GM18517 (cell line): ENCODE measurements around the gene MTERF2.
"Not testable (repeated sequence)": the region's sequence is repeated elsewhere in the genome, so short reads cannot be mapped to it uniquely, and the experiment has no call there.

ENCODE experiments used
- ATAC-seq: cut with Tn5 transposase; IDR thresholded peaks from one replicate; pipeline ENCODE4 v1.9.1; 2021; ENCODE audit warnings: mild to moderate bottlenecking, moderate library complexity; ENCODE audit not compliant: unreplicated experiment

Gene MTERF2, protein sequence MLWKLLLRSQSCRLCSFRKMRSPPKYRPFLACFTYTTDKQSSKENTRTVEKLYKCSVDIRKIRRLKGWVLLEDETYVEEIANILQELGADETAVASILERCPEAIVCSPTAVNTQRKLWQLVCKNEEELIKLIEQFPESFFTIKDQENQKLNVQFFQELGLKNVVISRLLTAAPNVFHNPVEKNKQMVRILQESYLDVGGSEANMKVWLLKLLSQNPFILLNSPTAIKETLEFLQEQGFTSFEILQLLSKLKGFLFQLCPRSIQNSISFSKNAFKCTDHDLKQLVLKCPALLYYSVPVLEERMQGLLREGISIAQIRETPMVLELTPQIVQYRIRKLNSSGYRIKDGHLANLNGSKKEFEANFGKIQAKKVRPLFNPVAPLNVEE

DNA sequence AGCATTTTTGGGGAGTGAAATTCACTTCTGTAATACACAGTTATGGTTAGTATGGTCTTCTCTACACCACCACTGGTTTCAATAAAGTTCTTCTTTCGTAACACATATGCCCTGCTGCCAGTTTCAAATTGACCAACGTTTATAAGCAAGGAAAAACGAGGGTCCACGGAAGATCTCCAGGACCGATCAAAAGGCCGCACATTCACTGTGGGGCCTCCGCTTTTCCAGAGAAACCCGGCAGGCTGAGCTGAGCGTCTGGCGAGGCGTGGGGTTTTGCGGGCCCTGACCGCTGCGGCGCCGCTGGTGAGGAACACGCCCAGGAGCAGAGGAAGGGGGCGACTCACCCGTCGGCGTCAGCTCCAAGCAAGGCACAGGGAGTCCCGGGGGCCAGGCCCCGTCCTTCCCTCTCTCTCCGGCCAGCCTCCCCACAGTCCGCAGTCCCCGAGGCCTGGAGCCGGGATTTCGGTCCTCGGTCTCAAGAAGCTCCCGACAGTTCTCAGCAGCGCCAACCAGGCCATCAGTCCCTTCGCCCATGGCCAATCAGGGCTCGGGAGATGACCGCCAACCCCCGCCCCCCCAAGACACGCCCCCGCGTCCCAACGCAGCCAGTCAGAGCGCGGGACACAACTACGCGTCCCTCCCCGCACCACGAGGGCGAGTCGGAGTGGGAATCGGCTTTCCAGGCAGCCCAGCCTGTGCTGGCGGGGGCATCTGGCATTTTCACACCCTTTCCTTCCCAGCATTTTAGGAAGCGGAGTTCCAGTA is at the start of gene MTERF2:
Gene MTERF2, minus strand, starts transcription at position 522 of the 765 bp plus-strand sequence. CDS start 8,432 bp downstream, outside the sequence.
- peak; percentile 88 for ATAC-seq

DNA sequence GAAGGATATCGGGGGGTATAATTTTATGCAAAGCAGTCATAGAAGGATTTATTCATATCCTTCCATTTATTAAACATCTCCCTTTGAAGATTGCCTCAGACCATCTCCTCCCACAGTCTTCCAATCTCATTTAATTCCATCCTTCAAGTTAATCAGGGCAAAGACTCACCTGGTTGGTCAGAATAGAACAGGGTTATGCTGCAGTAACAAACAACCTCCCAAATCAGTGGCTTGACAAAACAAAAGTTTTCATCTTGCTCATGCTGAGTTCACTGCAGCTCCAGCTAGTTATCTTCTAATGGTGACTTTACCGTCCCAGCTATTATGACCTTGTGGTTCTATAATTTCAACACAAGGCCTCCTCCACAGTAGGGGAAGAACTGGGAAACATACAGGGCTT is 48.8 kb upstream of the MTERF2 start:
- no peak for ATAC-seq

DNA sequence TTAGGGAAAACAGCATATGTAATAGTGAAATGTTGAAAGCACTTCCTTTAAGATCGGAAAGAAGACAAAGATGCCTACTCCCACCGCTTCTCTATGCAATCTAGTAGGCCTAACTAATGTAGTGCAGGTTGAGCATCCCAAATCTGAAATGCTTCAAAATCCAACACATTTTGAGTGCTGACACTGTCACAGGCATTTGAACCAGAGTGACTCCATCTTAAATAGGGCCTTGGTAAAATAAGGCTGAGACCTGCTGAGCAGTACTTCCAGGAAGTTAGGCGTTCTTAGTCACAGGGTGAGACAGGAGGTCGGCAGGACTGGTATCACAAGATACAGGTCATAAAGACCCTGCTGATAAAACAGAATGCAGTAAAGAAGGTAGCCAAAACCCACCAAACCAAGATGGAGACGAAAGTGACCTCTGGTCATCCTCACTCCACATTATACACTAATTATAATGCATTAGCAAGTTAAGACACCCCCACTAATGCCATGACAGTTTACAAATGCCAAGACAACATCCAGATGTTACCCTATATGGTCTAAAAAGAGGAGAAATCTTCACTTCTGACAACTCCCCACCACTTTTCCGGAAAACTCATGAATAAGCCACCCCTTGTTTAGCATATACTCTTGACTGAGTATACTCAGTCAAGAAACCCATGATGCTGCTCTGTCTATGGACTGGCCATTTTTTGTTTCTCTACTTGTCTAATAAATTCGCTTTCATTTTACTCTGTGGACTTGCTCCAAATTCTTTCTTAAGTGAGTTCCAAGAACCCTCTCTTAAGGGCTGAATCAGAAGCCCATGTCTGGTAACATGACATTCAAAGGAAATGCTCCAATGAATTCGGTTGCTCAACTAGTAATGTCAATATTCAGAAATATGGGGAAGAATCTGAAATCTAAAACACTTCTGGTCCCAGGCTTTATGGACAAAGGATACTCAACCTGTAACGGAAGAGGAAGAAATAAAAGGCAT is 47.1 kb upstream of the MTERF2 start:
- no peak for ATAC-seq

DNA sequence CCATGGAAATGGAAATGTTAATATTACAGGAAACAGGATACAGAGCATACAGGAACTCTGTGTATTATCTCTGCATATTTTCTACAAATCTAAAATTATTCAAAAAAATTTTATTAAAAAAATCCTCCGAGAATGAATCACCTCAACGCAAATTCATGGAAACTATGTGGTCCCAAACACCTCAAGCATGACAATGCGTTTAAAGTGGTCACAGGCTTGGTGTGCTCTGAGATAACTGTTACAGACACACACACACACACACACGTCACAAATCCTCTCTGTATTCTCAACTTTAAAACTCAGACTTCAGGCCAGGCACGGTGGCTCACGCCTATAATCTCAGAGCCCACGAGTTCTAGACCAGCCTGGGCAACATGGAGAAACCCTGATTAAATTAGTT is 45.3 kb upstream of the MTERF2 start:
- no peak for ATAC-seq

DNA sequence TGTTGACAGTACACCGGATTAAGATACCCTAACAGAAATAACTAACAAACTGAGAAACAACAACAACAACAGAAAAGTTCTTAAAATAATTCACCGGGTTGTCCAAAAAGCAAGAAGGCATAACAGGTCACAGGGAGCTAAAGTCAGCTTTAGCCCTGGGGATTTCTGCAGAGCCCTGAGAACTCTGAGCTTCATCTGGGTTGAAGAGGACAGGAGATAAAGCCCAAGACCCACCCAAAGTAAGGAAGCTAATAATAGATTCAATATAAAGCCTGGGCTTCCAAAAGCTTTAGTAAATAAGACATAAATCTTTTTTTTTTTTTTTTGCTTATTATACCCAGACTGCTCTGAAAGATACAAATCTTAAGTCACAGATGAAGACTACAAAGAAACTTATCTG is 44.1 kb upstream of the MTERF2 start:
- ATAC-seq: no peak

DNA sequence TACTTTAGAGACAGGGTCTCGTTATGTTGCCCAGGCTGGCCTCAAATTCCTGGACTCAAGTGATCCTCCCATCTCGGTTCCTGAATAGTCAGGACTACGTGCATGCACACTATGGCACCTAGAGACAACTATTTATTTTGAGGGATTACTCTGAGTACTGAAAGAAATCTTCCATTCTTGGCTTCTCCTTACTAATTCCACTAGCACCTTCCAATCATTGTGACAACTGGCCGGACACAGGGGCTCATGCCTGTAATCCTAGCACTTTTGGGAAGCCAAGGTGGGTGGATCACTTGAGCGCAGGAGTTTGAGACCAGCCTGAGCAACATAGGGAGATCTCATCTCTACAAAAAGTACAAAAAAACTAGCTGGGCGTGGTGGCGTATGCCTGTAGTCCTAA is 42.1 kb upstream of the MTERF2 start:
- no peak for ATAC-seq

DNA sequence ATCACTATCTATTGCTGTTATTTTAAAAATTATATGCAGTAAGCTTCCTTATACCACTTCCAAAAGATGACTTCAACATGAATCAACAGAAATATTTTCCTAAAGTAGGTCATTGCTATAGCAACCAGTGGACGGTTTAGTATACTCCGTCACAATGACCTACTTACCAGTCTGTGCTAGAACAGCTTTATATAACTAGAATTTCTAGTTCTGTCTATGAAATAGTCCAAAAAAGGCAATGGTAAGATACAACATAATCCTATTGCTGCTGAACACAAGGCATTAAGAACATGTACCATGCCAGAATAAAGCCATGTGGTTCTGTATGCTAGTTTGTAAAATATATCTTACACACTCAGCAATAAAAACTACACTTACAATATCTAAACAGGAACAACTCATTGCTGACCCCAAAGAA is 40.7 kb upstream of the MTERF2 start:
- ATAC-seq: no peak

DNA sequence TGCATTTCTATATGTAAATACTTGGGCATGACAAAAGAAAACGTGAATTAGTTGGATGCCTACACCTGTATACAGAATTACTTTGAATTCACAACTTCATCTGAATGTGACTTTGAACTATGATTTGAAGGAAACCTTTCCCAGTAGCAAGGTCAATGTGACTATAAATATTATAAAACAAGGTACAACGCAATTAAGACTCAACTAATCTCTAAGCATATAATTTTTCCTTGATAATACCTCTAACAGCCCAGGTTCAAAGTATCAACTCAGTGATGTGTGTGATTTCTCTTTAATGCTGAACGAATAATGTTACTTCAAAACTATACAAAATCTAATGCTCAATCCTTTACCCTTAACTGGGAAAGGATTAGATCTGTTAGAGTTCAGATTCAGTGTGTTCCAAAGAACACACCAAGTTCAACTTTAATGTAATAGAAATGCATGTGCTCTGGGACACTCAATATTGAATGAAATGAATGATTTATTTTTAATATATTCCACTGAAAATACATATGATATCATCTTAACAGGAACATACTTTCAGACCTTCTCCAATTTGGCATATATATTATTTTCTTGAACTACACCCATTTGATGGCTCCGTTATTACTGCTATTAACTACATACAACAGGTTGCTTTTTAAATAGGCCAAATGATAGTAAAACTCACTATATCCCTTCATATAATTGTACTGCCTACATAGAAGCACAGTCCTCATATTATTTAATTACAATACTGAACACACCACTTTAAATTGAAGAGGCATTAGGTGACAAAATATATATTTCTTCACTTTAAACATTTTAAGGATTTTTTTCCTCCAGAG is 40.1 kb upstream of the MTERF2 start:
- no peak for ATAC-seq

DNA sequence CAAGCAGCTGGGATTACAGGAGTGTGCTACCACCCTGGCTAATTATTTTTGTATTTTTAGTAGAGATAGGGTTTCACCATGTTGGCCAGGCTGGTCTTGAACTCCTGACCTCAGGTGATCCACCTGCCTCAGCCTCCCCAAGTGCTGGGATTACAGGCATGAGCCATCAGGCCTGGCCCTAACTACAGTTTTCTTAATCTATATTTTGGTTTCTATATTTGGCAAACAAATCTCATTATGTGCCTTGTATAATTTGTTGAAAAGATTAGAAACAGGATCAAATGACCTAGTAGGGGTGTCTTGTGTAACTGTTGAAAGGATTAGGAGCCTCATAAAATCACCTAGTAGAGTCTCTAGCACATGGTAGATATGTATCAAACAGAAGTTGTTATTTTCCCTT is 39.4 kb upstream of the MTERF2 start:
- ATAC-seq: not testable (repeated sequence)

DNA sequence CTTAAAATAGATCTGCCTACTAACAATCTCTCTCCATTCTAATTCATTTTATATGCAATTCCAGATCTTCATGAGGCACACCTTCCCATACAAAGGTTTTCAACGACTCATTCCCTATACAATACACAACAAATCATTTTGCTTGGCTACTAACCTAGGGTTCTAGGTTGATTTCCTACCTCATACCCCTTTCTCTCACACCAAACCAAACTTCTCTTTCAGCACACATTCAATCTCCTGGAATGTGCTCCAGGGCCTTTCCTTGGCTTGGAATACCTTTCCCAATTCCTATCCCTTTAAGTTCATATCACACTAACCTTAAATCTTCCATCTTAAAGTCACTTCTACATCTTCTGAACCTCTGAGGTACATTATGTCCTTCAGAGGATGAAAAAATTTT is 38.7 kb upstream of the MTERF2 start:
- no peak for ATAC-seq

DNA sequence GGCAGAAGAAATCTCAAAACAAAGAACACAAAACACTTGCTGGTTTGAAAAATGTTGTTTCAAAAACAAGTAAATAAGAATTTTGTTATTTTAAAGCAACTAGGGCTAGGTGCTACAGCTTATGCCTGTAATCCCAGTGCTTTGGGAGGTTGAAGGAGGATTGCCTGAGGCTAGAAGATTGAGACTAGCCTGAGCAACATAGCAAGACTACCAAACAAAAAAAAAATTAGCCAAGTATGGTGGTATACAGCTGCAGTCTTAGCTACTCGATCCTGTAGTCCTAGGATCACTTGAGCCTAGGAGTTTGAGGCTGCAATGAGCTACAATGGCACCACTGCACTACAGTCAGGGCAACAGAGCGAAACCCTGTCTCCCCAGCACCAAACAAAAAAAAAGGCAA is 32.6 kb upstream of the MTERF2 start:
- ATAC-seq: no peak

DNA sequence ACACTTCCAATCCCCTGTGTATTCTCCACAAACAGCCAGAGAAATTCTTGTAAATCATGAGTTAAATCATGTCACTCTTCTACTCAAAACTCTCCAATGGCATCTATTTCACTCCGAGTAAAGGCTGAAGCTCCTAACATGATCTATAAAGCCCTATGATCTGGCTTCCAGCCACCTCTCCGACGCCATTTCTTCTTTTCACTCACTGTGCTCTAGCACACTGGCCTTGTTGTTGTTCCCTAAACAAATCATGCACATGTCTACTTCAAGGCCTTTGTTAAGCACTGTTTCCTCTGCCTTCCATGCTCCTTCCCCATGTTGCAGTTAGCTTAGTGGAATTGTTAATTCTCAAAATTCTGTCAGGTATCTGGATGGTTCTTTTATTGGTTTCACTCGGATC is 30.1 kb upstream of the MTERF2 start:
- no peak for ATAC-seq

DNA sequence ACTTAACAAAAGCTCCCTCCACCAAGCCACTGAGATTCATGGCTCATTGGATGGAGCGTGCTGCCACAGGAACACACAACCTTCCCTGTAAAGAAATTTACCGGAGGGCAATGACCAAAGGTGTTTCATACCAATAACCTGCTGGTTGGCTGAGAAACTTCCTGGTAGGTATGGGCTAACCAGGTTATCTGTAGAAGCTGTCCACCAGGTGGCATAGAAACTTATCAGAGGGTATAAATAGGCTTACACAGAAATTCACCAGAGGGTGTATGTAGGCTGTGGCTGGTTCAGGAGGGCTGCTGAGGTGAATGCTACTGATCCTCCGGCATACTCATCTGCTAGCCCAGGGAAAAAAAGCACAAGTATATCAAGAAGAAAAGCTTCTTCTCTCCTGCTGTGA is 27.1 kb upstream of the MTERF2 start:
- no peak for ATAC-seq

DNA sequence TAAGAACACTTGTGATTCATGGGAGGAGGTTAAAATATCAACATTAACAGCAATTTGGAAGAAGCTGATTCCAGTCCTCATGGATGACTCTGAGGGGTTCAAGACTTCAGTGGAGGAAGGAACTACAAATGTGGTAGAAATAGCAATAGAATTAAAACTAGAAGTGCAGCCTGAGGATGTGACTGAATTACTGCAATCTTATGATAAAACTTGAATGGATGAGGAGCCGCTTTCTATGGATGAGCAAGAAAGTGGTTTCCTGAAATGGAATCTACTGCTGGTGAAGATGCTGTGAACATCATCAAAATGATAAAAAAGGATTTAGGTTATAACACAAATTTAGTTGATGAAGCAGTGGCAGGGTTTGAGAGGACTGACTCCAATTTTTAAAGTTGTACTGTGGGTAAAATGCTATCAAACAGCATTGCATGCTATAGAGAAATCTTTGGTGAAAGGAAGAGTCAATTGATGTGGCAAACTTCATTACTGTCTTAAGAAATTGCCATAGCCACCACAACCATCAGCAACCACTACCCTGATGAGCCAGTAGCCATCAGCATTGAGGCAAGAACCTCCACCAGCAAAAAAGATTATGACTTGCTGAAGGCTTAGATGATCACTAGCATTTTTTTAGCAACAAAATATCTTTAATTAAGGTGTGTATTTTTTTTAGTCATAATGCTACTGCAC is 25.9 kb upstream of the MTERF2 start:
- no peak for ATAC-seq

DNA sequence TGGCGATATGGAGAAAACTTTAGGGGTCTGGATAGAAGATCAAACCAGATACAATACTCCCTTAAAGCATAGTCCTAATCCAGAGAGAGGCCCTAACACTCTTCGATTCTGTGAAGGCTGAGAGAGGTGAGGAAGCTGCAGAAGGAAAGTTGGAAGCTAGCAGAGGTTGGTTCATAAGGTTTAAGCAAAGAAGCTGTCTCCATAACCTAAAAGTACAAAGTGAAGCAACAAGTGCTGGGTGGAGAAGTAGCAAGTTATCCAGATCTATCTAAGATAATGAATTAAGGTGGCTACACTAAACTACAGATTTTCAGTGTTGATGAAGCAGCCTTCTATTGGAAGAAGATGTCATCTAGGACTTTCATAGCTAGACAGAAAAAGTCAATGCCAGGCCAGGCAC is 24.6 kb upstream of the MTERF2 start:
- ATAC-seq: no peak

DNA sequence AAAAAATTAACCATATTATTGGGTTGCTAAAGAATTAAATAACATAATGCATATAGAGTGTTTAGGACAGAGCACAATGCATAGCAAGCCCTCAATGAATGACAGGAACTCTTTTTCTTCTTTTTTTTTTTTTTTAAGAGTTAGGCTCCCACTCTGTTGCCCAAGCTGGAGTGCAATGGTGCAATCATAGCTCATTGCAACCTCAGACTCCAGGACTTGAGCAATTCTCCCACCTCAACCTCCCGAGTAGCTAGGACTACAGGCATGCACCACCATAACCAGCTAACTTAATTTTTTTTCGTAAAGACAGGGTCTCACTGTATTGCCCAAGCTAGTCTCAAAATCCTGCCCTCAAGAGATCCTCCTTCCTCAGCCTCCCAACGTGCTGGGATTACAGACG is 20.5 kb upstream of the MTERF2 start:
- ATAC-seq: no peak

DNA sequence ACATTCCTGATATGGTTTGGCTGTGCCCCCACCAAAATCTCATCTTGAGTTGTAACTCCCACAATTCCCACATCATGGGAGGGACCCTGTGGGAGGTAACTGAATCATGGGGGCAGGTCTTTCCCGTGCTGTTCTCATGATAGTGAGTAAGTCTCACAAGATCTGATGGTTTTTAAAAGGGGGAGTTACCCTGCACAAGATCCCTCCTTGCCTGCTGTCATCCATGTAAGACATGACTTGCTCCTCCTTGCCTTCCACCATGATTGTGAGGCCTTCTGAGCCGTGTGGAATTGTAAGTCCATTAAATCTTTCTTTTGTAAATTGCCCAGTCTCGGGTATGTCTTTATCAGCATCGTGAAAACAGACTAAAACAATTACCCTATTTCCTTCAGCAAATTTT is 15.7 kb upstream of the MTERF2 start:
- not testable (repeated sequence) for ATAC-seq

DNA sequence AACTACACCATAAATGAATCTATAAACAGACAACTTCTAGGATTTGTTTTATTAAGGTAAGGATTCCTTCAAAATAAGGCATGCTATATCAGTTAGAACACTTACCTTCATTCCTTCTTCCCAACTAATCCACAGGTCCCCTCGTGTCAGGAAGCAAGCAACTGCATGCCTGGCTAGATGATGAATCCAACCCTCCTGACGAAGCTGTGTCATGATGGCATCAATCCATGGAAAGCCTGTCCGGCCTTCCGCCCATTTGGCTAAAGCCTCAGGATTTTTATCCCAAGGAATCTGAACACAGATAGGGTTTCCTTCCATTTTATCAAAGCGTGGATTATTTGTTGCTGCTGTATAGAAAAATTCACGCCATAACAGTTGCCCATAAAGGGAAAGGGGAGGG is 12.5 kb upstream of the MTERF2 start:
- no peak for ATAC-seq

DNA sequence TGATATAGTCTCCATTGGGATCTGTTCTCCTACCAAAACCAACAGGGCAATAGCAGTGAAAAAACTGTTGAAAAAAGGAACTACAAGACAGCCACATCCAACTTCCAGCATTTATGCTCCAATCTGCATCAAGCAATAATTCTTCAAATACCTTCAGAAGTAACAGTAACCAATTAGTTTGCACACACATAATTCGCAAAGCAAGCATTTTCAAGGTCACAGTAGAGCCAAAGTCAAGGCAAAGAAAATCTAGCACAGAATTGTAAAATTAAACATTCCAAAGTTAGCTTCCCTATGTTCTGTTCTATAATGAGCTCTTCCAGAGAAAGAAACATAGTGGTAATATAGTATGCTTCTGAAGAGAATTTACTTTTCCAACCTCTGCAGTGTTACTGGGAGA is 11.0 kb upstream of the MTERF2 start:
- no peak for ATAC-seq

DNA sequence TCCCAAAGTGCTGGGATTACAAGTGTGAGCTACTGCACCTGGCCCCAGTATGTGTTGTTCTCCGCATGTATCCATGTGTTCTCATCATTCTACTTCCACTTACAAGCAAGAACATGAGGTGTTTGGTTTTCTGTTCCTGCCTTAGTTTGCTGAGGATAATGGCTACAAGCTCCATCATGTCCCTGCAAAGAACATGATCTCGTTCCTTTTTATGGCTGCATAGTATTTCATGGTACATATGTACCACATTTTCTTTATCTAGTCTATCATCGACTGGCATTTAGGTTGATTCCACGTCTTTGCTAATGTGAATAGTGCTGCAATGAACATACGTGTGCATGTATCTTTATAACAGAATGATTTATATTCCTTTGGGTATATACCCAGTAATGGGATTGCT is 9.2 kb upstream of the MTERF2 start:
- not testable (repeated sequence) for ATAC-seq
